Measurements from ENCODE around the gene MICAL3. TPM values are rescaled to one million over a fixed set of nuclear protein-coding genes. Genes with fewer than 3 reads are reported as not detected.
A peak's percentile ranks its signal among the peaks of the same experiment; 100 is the strongest.

The MICAL3 gene
- total RNA-seq, 1 donor from 2014 or later: 31.2 TPM

- no peak for ATAC-seq
- no peak overlapping the region for H3K27ac ChIP-seq
- intact Hi-C loops (cut with DNase I): loop anchor here (10.0 kb wide), 2 partner anchors 85 to 165 kb away; no protein-coding TSS in a partner anchor
Measured at GRCh38 chr22:18070041-18070440, 45.7 kb upstream of the MICAL3 start.

GRCh38 chr22:18069041-18069440 lies 44.7 kb upstream of the MICAL3 start:
- H3K4me3 ChIP-seq: no peak overlapping the region
- H3K9me3 ChIP-seq: no peaks in the 10 kb centered on the region
- peaks cover 17% of the 10 kb centered on the region for H3K27me3 ChIP-seq
- intact Hi-C loops (cut with DNase I): no loop called here
- TF ChIP-seq CTCF (IDR thresholded peaks at IDR 0.05): no peak
- no peak for ATAC-seq
- H3K36me3 ChIP-seq: no peaks in the 10 kb centered on the region
- H3K4me1 ChIP-seq: no peaks in the 10 kb centered on the region
- DNase-seq: peak; percentile 0
- no peak overlapping the region for H3K27ac ChIP-seq

More at GRCh38 chr22:18070041-18070440, 45.7 kb upstream of the MICAL3 start:
- Histone ChIP-seq H3K27me3 (peaks cover 11% of the 10 kb centered on the region), H3K9me3 (no peaks in the 10 kb centered on the region), H3K4me1 (no peaks in the 10 kb centered on the region), H3K36me3 (no peaks in the 10 kb centered on the region), H3K4me3 (no peak overlapping the region)
- TF ChIP-seq CTCF (IDR thresholded peaks at IDR 0.05): no peak
- no peak for DNase-seq

GRCh38 chr22:18068381-18068988 lies 44.1 kb upstream of the MICAL3 start:
- no peak for ATAC-seq
- Histone ChIP-seq H3K4me1 (no peaks in the 10 kb centered on the region), H3K27ac (no peak overlapping the region), H3K4me3 (no peak overlapping the region), H3K27me3 (peaks cover 17% of the 10 kb centered on the region), H3K9me3 (no peaks in the 10 kb centered on the region), H3K36me3 (no peaks in the 10 kb centered on the region)
- peak; percentile 10 for DNase-seq
- intact Hi-C loops (cut with DNase I): no loop called here
- TF ChIP-seq CTCF (IDR thresholded peaks at IDR 0.05): no peak

GRCh38 chr22:18067548-18068341 lies 43.4 kb upstream of the MICAL3 start:
- Histone ChIP-seq H3K36me3 (no peaks in the 10 kb centered on the region), H3K27ac (no peak overlapping the region), H3K4me3 (no peak overlapping the region), H3K4me1 (no peaks in the 10 kb centered on the region), H3K27me3 (peaks cover 17% of the 10 kb centered on the region), H3K9me3 (no peaks in the 10 kb centered on the region)
- TF ChIP-seq CTCF (IDR thresholded peaks at IDR 0.05): no peak
- DNase-seq (peak; percentile 47), ATAC-seq (no peak)
- intact Hi-C loops (cut with DNase I): no loop called here

GRCh38 chr22:18067121-18067520 lies 42.8 kb upstream of the MICAL3 start:
- Histone ChIP-seq H3K36me3 (no peaks in the 10 kb centered on the region), H3K27ac (no peak overlapping the region), H3K27me3 (peaks cover 17% of the 10 kb centered on the region), H3K9me3 (no peaks in the 10 kb centered on the region), H3K4me3 (no peak overlapping the region), H3K4me1 (no peaks in the 10 kb centered on the region)
- TF ChIP-seq CTCF (IDR thresholded peaks at IDR 0.05): no peak
- no peak for DNase-seq
- intact Hi-C loops (cut with DNase I): no loop called here
- no peak for ATAC-seq

Measured in upper lobe of right lung (tissue), 1 donor.